Measurements from ENCODE around the gene TNIK.

TNIK gene

DNA sequence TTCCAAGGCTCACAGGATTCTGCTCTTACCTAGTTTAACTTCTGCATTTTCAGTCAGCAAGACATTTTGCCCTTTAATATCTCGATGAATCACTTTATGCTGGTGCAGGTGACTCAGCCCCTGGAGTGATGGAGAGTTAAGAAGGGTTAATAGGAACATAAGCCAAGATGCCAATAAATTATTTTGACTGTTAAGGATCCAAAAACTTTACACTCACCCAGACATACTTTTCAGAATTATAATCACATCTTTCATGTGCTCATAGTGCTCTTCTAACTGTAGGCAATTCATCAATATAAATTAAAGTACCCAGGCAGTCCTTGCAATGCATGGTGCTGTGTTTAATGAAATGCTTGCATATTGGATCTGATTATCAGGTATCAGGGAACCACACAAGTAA lies 269.5 kb downstream of the TNIK start:
- no peak for DNase-seq (ENCODE audit: low read depth)

- DNase-seq (ENCODE audit: low read depth) = no peak
These were observed 270.7 kb downstream of the TNIK start for GRCh38 chr3:171189394-171190080.

DNA sequence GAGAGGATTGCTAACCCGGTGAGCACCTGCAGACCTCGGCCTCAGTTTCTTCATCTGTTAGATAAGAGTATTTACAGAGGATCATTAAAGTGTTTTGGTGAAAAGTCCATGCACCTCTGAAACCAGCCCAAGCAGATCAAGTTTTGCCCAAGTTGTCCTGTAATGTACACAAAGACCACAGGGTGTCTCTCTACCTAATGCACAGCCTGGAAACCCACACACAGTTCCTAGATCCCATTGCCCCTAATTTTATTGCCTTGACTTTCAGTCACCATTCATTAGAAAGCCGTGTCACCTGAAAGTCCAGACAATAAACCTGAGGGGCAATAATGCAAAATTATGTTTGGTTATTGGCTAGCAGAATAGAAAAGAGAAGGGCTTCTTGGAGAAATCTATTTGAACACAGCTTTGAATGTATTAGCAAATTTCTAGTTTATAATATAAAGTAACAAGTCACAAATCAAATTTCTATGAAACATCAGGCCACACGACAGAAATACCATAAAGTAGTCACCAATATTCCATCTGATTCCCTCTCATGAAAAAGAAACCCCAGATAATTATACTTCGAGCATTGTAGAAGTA lies 272.4 kb downstream of the TNIK start:
- DNase-seq (ENCODE audit: low read depth) = no peak

DNA sequence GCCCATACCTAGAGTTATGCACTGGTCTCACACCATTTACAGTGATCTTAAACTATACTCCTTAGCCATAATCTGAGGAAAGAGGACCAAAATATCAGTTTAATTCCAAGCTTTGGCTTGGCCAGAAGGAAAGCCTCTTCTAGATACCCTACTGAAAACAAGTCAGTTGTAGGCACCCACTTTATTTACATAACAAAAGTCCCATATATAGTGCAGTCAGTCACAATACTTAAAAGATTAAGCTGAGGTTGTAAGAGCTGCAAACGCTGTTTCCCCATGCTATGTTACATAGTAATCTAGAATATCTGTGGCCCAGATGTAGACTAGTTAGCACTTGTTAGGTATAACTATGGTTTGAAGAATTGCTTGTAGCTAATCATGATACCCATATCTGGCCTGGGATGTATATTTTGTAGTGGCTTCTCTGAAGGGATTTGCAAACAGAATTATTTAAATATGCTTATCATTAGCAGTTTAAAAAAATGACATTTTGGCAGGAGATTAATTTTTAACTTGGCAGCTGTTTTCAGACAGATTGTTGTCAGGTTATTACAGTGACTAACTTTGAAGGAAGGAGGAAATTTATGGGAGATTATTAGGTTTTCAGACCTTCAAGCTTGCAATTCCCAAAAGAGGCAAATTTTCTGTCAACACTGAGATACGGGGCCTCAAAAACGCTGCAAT lies 273.2 kb downstream of the TNIK start:
- DNase-seq (ENCODE audit: low read depth) = no peak

DNA sequence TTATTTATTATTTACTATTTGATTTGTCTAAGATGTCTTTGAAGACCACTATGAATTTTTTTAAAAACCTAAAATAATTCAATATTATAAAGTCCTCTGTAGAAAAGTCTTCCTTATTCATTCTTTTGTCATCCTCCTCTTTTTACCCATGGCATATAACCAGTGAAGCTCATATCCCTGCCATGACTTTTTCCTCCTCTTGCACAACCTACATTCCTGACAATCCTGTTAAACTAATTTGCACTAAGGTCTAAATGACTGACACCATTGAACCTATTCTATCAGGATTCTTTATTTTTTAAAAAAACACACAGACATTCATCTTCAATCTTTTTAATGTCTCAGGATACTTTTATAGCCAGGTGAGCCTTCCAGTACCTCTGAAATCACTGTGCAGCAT lies 273.8 kb downstream of the TNIK start:
- DNase-seq (ENCODE audit: low read depth) = no peak

GRCh38 chr3:171185959-171186358 lies 274.2 kb downstream of the TNIK start:
- DNase-seq (ENCODE audit: low read depth) = no peak

GRCh38 chr3:171184372-171184771 lies 275.8 kb downstream of the TNIK start:
- DNase-seq (ENCODE audit: low read depth) = no peak

- DNase-seq (ENCODE audit: low read depth) = no peak
These were observed 277.2 kb downstream of the TNIK start for GRCh38 chr3:171183042-171183441.

DNA sequence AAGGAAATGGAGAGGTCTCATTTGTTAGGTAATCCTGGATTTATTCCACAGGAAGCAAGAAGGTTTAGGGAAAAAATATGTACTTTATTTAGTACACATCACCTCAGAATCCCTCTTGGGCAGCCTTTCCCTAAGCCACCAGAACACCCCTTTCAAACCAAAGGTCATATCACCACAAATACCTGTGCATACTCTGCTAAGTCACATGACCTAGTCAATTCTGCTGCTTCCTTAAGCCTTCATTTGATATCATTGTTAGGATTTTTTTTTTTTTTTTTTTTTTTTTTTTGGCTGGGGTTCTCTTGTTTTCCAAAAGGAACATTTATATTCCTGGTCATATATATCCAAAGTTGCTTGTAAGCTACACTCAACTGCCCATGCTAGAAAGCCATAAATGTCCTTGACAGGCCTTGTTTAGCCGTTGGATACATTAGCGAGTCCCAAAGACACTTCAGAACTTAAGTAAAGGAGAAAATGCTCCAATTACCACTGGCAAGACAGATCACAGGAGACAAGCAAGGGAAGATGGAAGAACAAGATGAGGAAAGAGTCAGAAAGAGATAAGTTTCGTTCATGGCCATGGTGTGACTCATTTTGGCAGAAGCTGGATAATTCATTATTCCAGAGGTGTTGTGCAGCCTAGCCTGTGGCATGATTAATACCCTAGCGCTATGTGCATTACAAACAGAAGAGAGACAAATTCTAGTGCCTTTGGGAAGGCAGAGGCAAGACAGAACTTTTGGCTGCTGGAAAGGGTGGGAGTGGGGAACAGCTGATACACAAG lies 278.1 kb downstream of the TNIK start:
- no peak for DNase-seq (ENCODE audit: low read depth)

- no peak for DNase-seq (ENCODE audit: low read depth)
These were observed 281.5 kb downstream of the TNIK start for GRCh38 chr3:171178714-171179113.

DNA sequence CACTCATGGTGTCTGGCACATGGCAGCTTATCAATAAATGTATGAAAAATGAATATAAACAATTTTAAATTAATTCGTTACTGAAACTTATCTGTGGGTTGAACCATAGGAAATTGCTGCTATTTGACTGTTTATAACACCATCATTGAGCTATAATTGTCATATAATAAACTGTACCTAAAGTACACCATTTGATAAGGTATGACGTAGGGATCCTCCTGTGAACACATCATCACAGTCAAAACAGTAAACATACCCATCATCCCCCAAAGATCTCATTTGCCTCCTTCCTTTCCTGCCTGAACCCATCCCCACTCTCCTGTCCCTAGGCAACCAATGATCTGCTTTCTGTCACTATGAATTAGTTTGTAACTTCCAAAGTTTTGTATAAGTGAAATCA lies 282.7 kb downstream of the TNIK start:
- DNase-seq (ENCODE audit: low read depth) = no peak

GRCh38 chr3:171177056-171177455 lies 283.1 kb downstream of the TNIK start:
- DNase-seq (ENCODE audit: low read depth) = no peak

DNA sequence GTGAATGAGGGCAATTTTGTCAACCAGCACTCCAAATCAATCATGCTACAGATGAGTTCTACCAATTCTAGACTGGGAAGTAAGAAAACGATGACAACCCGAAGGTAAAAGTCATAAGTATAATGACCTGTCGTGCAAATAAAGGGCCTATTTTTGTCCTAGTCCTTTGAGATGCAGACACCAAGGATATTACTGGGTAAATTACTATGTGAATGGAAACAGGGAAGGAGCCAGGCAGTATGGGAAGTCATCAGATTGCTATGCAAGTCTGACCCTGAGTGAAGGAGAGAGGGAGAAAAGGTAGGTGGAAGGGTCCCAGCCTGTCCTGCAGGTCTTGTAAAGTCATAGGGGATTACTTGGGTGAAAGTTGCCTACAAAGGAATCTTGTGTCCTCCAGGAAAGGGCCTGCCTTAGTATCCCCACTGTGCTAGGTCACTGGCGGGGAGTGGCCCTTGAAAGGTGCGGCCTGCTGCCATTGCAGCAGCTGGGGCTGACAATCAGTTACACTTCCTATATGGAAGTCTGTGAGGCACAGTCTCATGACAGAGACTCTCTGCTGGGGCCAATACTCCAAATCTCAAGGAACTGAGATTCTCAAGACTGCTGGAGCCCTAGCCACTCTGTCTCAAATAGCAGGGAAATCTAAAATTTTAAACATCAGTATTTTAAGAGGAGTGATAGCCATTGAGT lies 283.8 kb downstream of the TNIK start:
- no peak for DNase-seq (ENCODE audit: low read depth)

DNA sequence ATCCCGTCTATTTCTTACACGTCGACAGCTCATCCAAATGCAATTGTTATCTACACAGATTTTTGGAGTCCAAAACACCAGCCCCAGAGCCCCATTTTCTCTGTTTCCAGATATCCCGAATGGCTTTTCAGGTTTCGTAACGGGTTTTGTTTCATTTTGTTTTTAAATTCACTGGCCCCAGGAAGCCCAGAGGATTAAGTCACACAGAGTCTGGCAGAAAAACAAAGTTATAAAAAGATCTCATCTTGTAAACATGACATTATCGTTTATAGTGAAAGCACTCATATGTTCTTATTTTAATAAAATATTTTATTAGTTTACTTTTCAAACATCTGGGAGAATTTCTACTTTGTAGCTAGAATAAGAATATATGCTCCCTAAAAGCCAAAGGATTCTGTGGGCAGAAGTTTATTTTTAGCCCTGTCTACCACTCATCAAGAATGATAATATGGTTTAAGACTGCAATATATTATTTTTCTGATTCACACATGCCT lies 284.4 kb downstream of the TNIK start:
- DNase-seq (ENCODE audit: low read depth) = no peak

GRCh38 chr3:171173736-171174135 lies 286.5 kb downstream of the TNIK start:
- no peak for DNase-seq (ENCODE audit: low read depth)

DNA sequence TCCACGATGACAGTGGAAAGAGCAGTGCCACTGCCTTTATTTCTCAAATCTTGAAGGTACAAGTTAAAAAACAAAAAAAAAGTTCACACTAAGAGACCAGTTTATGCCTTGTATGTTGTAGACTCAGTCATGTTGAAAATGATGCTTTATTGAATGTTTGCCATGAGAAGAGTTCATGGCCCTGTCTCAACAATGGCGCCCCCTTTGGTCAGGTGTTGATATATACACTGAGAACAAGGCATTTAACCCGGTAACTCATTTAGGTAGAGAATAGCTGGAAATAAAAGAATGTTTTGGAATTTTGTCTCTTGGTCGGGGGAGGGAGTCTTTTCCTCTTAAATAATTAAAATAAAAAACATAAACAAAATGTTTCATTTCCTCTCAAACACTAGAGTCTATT lies 288.1 kb downstream of the TNIK start:
- DNase-seq (ENCODE audit: low read depth) = no peak

DNA sequence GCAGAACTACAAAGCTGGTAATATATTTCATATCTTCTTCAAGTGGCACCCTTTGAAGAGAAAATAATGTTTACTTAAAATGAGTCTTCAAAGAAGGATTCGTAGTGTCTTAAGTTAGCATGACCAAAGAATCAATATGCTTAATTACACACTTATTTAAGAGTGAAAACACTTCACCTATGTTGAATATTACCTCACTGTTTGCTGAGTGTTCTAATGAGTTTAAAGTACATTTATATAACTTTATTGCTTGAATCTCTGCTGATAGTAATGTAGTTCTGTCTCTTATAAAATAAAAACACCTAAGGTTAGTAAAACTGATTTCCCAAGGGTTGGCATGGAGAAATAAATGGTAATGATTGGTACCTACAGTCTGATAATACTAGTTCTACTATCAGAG lies 290.3 kb downstream of the TNIK start:
- DNase-seq (ENCODE audit: low read depth) = no peak

DNA sequence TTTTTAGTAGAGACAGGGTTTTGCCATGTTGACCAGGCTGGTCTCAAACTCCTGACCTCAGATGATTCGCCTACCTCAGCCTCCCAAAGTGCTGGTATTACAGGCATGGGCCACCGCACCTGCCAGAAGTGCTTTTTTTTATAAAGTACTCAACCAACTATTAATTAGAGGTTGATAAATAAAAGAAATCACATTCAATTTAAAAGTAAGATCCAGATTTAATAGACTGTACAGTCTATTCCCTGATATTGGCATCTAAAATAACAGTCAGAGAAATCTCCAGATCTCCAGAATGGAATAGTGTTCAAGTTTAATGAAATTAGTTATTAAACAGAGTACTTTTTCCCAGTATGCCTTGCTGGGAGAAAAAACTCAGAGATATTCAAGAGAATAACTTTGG lies 290.8 kb downstream of the TNIK start:
- no peak for DNase-seq (ENCODE audit: low read depth)

DNA sequence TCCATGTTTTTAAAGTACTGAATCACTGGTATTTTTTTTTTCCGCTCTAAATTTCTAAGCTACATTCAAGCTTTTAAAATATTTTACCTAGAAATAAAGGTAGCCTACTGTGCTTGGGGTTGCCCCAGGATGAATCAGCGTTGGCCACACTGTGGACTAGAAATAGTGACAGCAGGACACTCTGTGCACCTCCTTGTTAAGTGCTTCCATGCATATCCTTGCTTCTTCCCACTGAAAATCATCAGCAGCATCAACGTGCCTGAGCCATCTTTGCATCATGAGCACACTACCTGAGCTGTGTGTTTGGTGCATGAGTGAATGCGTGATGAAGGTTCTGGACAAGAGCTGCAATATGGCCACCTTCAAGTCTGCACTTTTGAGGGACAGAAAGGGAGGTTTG lies 291.7 kb downstream of the TNIK start:
- DNase-seq (ENCODE audit: low read depth) = no peak

- DNase-seq (ENCODE audit: low read depth) = no peak
These were observed 292.1 kb downstream of the TNIK start for GRCh38 chr3:171168086-171168485.

DNA sequence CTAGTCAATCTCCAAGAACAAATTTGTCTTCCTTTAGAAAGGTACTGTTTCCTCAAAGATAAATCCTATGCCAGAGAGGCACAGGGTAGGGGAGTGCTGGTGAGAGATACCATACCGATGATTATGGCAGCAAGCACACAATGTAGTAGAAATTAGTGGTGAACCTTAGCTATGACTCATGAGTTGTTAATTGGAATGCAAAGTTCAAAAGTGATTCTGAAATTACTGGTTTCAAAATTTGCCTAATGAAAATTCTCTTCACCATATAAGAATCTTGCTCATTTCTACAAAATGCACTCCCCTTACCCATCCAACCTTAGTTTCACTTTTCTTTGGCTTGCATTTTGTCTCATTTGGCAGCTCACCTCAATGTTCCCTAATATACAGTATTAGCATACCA lies 294.2 kb downstream of the TNIK start:
- no peak for DNase-seq (ENCODE audit: low read depth)

DNA sequence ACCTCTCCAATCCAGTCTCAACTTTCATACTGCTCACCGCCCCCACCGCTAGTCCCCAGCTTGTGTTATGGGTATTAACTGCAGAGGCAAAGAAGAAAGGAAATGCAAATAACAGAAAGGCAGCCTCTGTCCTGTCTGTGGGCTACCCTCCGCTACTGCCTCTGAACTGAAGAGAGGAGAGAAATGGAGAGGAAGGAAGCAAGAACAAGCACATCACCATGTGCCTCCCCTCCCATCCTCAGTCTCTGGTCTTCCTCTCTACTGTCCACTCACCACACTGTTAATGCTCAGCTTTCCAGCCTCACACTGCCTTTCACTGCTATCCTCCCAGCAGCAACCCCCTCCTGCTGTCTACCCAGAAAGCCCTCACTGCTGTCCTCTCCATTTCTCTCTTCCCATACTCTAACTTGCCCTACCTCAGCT lies 294.7 kb downstream of the TNIK start:
- DNase-seq (ENCODE audit: low read depth) = no peak

Measured in stimulated activated CD8-positive, alpha-beta memory T cell treated with anti-CD3 and anti-CD28 coated beads, Interleukin-12 subunit alpha, Interleukin-12 subunit beta, amount 100 ng/mL, for 1 hour (primary cell).